Osteocyte (in vitro differentiated cells): Measurements from ENCODE around the gene GRIPAP1. TPM values are rescaled to one million over a fixed set of nuclear protein-coding genes. Genes with fewer than 3 reads are reported as not detected.
A peak's percentile ranks its signal among the peaks of the same experiment; 100 is the strongest.

Experiments used
- DNase-seq: peaks from one replicate; pipeline ENCODE4 v3.0.0; 2021; ENCODE audit warnings: mixed read lengths; ENCODE audit not compliant: unreplicated experiment; ENCODE audit errors: extremely low spot score
- H3K27ac Mint-ChIP-seq: one replicate; pipeline ENCODE4 v1.8.0; 2021; ENCODE audit warnings: mild to moderate bottlenecking, mixed read lengths; ENCODE audit not compliant: unreplicated experiment
- H3K27me3 Mint-ChIP-seq: one replicate; pipeline ENCODE4 v1.8.0; 2021; ENCODE audit warnings: mixed read lengths; ENCODE audit not compliant: unreplicated experiment
- H3K36me3 Mint-ChIP-seq: one replicate; pipeline ENCODE4 v1.8.0; 2021; ENCODE audit warnings: mixed read lengths; ENCODE audit not compliant: unreplicated experiment
- H3K4me1 Mint-ChIP-seq: one replicate; pipeline ENCODE4 v1.8.0; 2021; ENCODE audit warnings: mixed read lengths; ENCODE audit not compliant: unreplicated experiment
- H3K4me3 Mint-ChIP-seq: one replicate; pipeline ENCODE4 v1.8.0; 2021; ENCODE audit warnings: mild to moderate bottlenecking, moderate library complexity, mixed read lengths; ENCODE audit not compliant: unreplicated experiment
- H3K9me3 Mint-ChIP-seq: one replicate; pipeline ENCODE4 v1.8.0; 2021; ENCODE audit warnings: mixed read lengths; ENCODE audit not compliant: unreplicated experiment
- total RNA-seq: library from RNA; stranded (reverse); gene quantifications from 2 replicates; pipeline ENCODE4 v1.2.1, GENCODE V29; 2021
- TF ChIP-seq, protein P1 (sequence below): fragments of 200-600 bp; sonication (generic); IDR thresholded peaks from 2 replicates; pipeline ENCODE4 v1.5.0; 2021; ENCODE audit warnings: antibody characterized with exemption, mild to moderate bottlenecking, moderate library complexity

Gene GRIPAP1
- total RNA-seq, 1 donor from 2014 or later = 48.5 TPM

DNA sequence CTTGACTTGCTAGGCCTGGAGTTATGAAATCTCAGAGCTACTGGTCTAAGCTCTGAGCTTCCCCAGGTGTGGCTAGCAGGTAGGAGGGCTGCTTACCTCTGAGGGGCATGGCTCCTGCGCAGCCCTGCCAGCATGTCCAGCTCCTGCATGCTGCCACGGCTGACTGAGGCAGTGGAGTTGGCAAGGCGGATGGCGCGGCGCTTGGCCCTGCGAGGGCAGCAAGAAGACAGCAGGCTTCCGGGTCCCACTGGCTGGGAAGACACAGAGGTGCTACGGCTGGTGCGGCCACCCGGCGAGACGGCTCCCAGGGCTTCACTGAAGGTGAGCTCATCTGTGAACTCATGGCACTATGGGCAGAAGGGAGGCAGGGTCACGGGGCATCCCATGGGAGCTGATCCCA lies 36.1 kb downstream of the GRIPAP1 start:
- DNase-seq = no peak

DNA sequence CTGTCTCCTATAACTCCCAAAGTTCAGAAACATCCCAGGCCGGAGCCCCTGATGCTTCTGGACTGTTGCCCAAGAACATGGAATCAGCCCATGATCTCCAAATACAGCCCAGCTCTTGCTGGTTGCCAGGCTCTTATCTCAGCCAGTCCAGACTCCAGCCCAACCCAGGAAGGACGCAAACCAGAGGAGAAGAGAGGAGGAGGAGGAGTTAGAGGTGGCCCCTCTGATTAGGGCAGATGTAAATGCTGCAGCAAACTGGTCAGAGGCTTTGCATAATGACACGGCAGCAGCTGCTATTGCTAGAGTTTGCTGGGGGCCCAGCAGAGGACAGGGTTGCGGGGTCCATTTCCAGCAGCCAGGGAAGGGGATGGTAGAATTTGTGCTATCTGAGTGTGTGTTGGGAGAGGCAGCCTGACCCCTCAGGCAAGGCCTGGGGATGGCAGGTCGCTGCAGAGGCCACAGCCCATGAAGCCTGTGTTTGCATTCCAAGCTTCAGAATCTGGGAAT lies 40.4 kb downstream of the GRIPAP1 start:
- H3K36me3 Mint-ChIP-seq = peaks cover 2% of the 10 kb centered on the region
- no peak overlapping the region for H3K27ac Mint-ChIP-seq
- H3K27me3 Mint-ChIP-seq = no peaks in the 10 kb centered on the region
- DNase-seq = no peak
- no peaks in the 10 kb centered on the region for H3K9me3 Mint-ChIP-seq
- no peak overlapping the region for H3K4me3 Mint-ChIP-seq
- TF ChIP-seq, protein P1, sequence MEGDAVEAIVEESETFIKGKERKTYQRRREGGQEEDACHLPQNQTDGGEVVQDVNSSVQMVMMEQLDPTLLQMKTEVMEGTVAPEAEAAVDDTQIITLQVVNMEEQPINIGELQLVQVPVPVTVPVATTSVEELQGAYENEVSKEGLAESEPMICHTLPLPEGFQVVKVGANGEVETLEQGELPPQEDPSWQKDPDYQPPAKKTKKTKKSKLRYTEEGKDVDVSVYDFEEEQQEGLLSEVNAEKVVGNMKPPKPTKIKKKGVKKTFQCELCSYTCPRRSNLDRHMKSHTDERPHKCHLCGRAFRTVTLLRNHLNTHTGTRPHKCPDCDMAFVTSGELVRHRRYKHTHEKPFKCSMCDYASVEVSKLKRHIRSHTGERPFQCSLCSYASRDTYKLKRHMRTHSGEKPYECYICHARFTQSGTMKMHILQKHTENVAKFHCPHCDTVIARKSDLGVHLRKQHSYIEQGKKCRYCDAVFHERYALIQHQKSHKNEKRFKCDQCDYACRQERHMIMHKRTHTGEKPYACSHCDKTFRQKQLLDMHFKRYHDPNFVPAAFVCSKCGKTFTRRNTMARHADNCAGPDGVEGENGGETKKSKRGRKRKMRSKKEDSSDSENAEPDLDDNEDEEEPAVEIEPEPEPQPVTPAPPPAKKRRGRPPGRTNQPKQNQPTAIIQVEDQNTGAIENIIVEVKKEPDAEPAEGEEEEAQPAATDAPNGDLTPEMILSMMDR = no peak
- no peaks in the 10 kb centered on the region for H3K4me1 Mint-ChIP-seq

More for the DNA sequence above, 36.1 kb downstream of the GRIPAP1 start:
- TF ChIP-seq, protein P1 = no peak
- Mint-ChIP-seq H3K36me3 (peaks cover 2% of the 10 kb centered on the region), H3K4me1 (peaks cover 9% of the 10 kb centered on the region), H3K9me3 (no peaks in the 10 kb centered on the region), H3K4me3 (no peak overlapping the region), H3K27me3 (no peaks in the 10 kb centered on the region), H3K27ac (no peak overlapping the region)

DNA sequence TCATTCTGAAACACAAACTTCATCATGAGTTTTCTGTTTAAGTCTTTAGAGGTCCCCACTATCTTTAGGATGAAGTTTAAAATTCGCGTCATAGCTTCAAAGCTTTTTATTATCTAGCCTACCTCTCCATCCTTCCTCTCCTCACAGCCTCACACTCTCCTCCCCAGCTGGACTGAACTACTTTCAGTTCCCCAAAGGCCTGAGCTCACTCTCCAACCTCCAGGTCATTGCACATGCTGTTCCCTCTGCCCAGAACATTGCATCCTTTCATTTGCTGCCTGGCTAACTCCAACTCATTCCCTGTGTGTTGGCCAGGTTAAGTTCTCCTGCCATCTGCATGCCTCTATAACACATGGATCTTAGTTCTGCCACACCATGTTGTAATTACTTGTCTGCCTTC lies 41.8 kb downstream of the GRIPAP1 start:
- H3K4me1 Mint-ChIP-seq = peaks cover 9% of the 10 kb centered on the region
- TF ChIP-seq, protein P1 = no peak
- no peak overlapping the region for H3K27ac Mint-ChIP-seq

DNA sequence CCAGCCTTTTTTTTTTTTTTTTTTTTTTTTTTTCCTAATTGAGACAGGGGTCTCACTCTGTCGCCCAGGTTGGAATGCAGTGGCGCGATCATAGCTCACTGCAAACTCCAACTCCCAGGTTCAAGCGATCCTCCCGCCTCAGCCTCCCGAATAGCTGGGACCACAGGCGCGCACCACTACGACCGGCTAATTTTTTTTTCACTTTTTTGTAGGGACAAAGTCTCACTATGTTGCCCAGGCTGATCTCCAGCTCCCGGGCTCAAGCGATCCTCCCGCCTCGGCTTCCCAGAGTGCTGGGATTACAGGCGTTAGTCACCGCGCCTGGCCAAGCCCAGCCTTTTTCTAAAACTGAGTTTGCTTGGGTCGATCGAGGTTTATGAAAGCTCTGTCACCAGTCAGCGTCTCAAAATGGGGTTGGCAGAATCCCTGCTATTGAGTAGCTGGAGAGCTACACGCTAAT lies 43.4 kb downstream of the GRIPAP1 start:
- H3K4me3 Mint-ChIP-seq = peak overlapping the region; percentile 97
- no peaks in the 10 kb centered on the region for H3K27me3 Mint-ChIP-seq
- no peak for DNase-seq
- peaks cover 2% of the 10 kb centered on the region for H3K36me3 Mint-ChIP-seq
- H3K4me1 Mint-ChIP-seq = peaks cover 15% of the 10 kb centered on the region
- TF ChIP-seq, protein P1 = no peak
- peak overlapping the region; percentile 100 for H3K27ac Mint-ChIP-seq
- no peaks in the 10 kb centered on the region for H3K9me3 Mint-ChIP-seq

More for the DNA sequence above, 41.8 kb downstream of the GRIPAP1 start:
- Mint-ChIP-seq H3K4me3 (no peak overlapping the region), H3K36me3 (peaks cover under 1% of the 10 kb centered on the region), H3K27me3 (no peaks in the 10 kb centered on the region), H3K9me3 (no peaks in the 10 kb centered on the region)
- no peak for DNase-seq

DNA sequence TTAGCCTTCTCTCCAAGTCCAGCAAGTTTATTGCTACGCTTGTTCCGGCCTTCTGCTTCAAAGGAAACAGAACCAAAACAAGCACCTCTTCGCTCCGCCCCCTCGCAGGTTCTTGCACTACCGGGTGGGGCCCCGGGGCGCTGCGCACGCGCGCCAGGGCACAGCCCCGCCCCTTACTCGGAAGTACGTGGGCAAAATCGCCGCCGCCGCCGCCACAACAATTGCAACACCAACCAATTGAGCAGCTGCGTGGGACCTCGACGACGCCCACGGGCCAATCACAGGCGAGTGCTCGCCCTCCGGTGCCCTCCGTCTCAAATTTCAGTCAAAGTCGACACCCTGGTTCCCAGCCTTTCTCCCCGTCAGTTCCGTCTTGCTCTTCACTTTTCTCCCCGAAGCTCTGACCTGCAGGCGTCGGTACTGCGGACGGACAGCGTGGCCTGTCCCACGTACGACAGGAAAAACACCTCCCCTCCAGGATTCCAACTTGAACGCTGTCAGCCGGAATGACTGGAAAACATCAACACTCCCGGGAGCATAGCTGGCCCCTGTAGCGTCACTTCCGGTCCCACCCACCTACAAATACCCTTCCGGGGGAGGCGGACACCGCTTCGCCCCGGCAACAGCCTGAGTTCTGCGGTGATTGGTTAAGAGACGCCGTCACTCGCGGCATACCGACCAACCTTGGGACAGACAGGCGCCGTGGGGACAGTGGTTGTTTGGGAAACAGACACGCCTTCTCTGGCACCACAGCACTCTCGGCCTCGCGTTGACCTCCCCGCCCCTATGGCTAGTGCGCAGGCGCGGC lies 44.0 kb downstream of the GRIPAP1 start:
- peaks cover 16% of the 10 kb centered on the region for H3K4me1 Mint-ChIP-seq
- H3K4me3 Mint-ChIP-seq = peak overlapping the region; percentile 97
- peak overlapping the region; percentile 100 for H3K27ac Mint-ChIP-seq
- TF ChIP-seq, protein P1 = no peak
- DNase-seq = peak; percentile 98
- H3K9me3 Mint-ChIP-seq = no peaks in the 10 kb centered on the region
- peaks cover 2% of the 10 kb centered on the region for H3K36me3 Mint-ChIP-seq
- H3K27me3 Mint-ChIP-seq = no peaks in the 10 kb centered on the region
